ENCODE data around the gene GNA12.
A peak's percentile ranks its signal among the peaks of the same experiment; 100 is the strongest.
"Not testable (repeated sequence)": the region's sequence is repeated elsewhere in the genome, so short reads cannot be mapped to it uniquely, and the experiment has no call there.

The GNA12 gene

GRCh38 chr7:2866601-2867000, 22.5 kb upstream of the GNA12 start:
- no peak overlapping the region for H3K4me3 ChIP-seq (ENCODE audit: low read depth, low read length)
- DNase-seq (ENCODE audit: low read depth): no peak

- no peak for DNase-seq (ENCODE audit: low read depth)
Observed at GRCh38 chr7:2864999-2865670, 21.0 kb upstream of the GNA12 start.

GRCh38 chr7:2864204-2864985, 20.3 kb upstream of the GNA12 start:
- DNase-seq (ENCODE audit: low read depth): no peak
- no peak overlapping the region for H3K4me3 ChIP-seq (ENCODE audit: low read depth, low read length)

More at GRCh38 chr7:2864999-2865670, 21.0 kb upstream of the GNA12 start:
- no peak overlapping the region for H3K4me3 ChIP-seq (ENCODE audit: low read depth, low read length)

- peak; percentile 90 for DNase-seq (ENCODE audit: low read depth)
- H3K4me3 ChIP-seq (ENCODE audit: low read depth, low read length): peak overlapping the region; percentile 13
Observed at GRCh38 chr7:2863461-2864066, 19.5 kb upstream of the GNA12 start.

GRCh38 chr7:2862831-2863361, 18.8 kb upstream of the GNA12 start:
- H3K4me3 ChIP-seq (ENCODE audit: low read depth, low read length): peak overlapping the region; percentile 13
- DNase-seq (ENCODE audit: low read depth): no peak

GRCh38 chr7:2861509-2861908, 17.4 kb upstream of the GNA12 start:
- no peak overlapping the region for H3K4me3 ChIP-seq (ENCODE audit: low read depth, low read length)
- no peak for DNase-seq (ENCODE audit: low read depth)

GRCh38 chr7:2860627-2861133, 16.6 kb upstream of the GNA12 start:
- H3K4me3 ChIP-seq (ENCODE audit: low read depth, low read length): no peak overlapping the region
- no peak for DNase-seq (ENCODE audit: low read depth)

- no peak for DNase-seq (ENCODE audit: low read depth)
- H3K4me3 ChIP-seq (ENCODE audit: low read depth, low read length): no peak overlapping the region
Observed at GRCh38 chr7:2859952-2860351, 15.8 kb upstream of the GNA12 start.

GRCh38 chr7:2858621-2859020, 14.5 kb upstream of the GNA12 start:
- no peak overlapping the region for H3K4me3 ChIP-seq (ENCODE audit: low read depth, low read length)
- DNase-seq (ENCODE audit: low read depth): no peak

- H3K4me3 ChIP-seq (ENCODE audit: low read depth, low read length): no peak overlapping the region
- no peak for DNase-seq (ENCODE audit: low read depth)
Observed at GRCh38 chr7:2856388-2857169, 12.5 kb upstream of the GNA12 start.

GRCh38 chr7:2855386-2855785, 11.3 kb upstream of the GNA12 start:
- DNase-seq (ENCODE audit: low read depth): no peak

GRCh38 chr7:2853552-2853951, 9.4 kb upstream of the GNA12 start:
- not testable (repeated sequence) for DNase-seq (ENCODE audit: low read depth); H3K4me3 ChIP-seq (ENCODE audit: low read depth, low read length)

More at GRCh38 chr7:2855386-2855785, 11.3 kb upstream of the GNA12 start:
- H3K4me3 ChIP-seq (ENCODE audit: low read depth, low read length): no peak overlapping the region

- peak; percentile 78 for DNase-seq (ENCODE audit: low read depth)
- no peak overlapping the region for H3K4me3 ChIP-seq (ENCODE audit: low read depth, low read length)
Observed at GRCh38 chr7:2853147-2853546, 9.0 kb upstream of the GNA12 start.

- H3K4me3 ChIP-seq (ENCODE audit: low read depth, low read length): no peak overlapping the region
- no peak for DNase-seq (ENCODE audit: low read depth)
Observed at GRCh38 chr7:2851497-2851896, 7.4 kb upstream of the GNA12 start.

GRCh38 chr7:2849941-2850766, 6.0 kb upstream of the GNA12 start:
- no peak for DNase-seq (ENCODE audit: low read depth)
- no peak overlapping the region for H3K4me3 ChIP-seq (ENCODE audit: low read depth, low read length)

- no peak for DNase-seq (ENCODE audit: low read depth)
- no peak overlapping the region for H3K4me3 ChIP-seq (ENCODE audit: low read depth, low read length)
Observed at GRCh38 chr7:2845034-2845592, 1.0 kb upstream of the GNA12 start.

- no peak for DNase-seq (ENCODE audit: low read depth)
- peak overlapping the region; percentile 74 for H3K4me3 ChIP-seq (ENCODE audit: low read depth, low read length)
Observed at GRCh38 chr7:2843711-2844152, 376 bp downstream of the GNA12 start.

- no peak for DNase-seq (ENCODE audit: low read depth)
- peak overlapping the region; percentile 74 for H3K4me3 ChIP-seq (ENCODE audit: low read depth, low read length)
Observed at GRCh38 chr7:2843191-2843685, 870 bp downstream of the GNA12 start.

Measured in skeletal muscle cell (primary cell).